COLO829 (cell line): Measurements from ENCODE around the gene AMDHD2.
A peak's percentile ranks its signal among the peaks of the same experiment; 100 is the strongest.
"Not testable (repeated sequence)": the region's sequence is repeated elsewhere in the genome, so short reads cannot be mapped to it uniquely, and the experiment has no call there.

Experiments used
- DNase-seq: peaks from one replicate; pipeline ENCODE4 v3.0.0; 2012; ENCODE audit warnings: low spot score

AMDHD2 gene

GRCh38 chr16:2535625-2536013, 15.4 kb downstream of the AMDHD2 start:
- no peak for DNase-seq

DNA sequence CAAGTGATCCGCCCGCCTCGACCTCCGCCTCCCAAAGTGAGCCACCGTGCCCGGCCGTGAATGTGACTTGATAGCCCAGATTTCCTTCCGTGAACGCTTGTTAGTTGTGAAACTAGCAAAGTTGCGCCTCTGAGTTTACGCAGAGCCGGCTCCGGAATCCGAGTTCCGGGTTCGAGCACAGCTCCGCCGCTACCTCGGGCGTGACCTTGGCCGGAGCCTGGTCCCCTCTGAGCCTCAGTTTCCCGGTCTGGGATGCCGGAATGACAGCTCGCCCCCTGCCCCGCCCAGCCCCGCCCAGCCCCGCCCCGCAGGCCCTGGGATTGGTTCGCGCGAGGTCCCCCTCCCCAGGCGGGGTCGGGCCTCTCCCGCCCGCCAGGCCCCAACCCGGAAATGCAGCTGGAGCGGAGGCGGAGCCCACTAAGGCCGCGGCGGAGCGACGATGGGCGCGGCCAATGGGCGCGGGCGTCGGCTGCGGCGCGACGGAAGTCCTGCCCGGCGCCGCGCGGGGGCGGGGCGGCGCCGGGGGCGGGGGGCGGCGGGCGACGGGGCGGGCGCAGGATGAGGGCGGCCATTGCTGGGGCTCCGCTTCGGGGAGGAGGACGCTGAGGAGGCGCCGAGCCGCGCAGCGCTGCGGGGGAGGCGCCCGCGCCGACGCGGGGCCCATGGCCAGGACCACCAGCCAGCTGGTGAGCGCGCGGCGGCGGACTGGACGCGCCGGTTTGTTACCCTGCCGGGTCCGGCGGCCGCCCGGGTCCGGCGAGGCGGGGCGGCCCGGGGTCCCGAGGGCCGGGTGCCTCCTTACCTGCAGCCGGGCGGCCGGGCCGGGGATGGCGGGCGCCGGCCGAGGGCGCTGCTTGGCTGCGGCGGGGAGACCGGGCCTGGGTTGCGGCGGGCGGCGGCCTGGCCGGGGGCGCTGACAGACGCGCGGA, 17.5 kb downstream of the AMDHD2 start, which contains the start of gene PDPK1:
PDPK1 (plus strand) TSS at position 571 of the 929 bp plus-strand sequence; CDS start at position 663, 92 bp downstream.
- peak; percentile 83 for DNase-seq

GRCh38 chr16:2539192-2539844, 19.1 kb downstream of the AMDHD2 start:
- DNase-seq, result not testable (repeated sequence)

- DNase-seq, result not testable (repeated sequence)
Observed at GRCh38 chr16:2539845-2540458, 19.8 kb downstream of the AMDHD2 start.

DNA sequence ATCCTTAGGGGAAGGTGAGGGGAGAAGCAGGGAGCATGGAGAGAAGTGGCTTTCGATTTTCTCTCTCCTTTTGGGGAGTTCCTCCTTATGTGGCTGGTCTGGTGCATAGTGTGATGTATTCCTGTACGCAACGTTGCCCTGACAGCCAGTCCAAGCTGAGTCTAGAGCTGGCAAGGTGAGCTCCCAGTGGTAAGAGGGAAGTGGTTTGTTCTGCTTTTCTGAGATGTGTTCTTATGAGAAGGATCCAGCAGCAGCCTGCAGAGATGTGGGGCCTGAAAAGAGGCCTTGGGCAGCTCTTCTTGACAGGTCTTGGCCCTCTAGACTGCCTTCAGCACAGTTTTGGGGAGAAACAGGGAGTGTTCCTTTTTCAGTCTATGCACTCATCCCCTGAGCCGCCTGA, 20.7 kb downstream of the AMDHD2 start:
- DNase-seq, result not testable (repeated sequence)

- DNase-seq, result not testable (repeated sequence)
Observed at GRCh38 chr16:2541409-2541808, 21.2 kb downstream of the AMDHD2 start.

DNA sequence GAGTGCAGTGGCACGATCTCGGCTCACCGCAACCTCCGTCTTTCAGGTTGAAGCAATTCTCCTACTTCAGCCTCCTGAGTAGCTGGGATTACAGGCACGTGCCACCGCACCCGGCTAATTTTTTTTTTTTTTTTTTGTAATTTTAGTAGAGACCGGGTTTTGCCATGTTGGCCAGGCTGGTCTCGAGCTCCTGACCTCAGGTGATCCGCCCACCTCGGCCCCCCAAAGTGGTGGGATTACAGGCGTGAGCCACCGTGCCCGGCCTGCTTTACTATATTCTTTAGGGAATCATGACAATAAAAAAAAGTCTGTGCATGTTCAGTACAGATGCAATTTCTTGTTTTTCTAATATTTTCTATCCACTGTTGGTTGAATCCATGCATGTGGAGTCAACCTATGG, 23.6 kb downstream of the AMDHD2 start:
- not testable (repeated sequence) for DNase-seq

DNA sequence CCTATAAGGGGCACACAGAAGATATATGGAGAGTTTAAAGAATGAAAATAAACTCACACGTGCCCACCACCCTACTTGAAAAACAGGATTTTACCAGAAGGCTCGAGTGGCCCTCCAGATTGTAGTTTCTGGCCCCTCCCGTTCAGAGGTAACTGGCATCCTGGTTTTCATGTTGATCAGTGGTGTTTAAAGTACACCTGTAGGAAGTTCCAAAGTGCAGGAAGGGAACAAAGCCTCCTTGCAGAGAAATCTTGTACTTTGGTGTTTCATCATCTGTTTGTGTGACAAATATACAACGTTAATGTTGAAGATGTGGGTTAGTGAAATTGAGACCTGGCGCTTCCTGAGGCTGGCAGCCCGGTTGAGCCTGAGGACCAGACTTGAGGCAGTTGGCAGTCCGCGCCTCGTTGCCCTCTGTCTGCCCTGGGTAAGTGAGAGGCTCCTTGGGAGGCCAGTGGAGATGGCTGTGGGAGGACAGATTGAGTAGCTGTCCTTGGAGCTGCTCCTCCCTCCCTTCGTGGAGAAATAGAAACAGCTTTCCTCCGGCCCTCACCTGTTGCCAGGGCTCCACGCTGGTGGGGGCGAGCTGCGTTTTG, 30.2 kb downstream of the AMDHD2 start:
- not testable (repeated sequence) for DNase-seq

GRCh38 chr16:2551420-2551889, 31.3 kb downstream of the AMDHD2 start:
- DNase-seq, result not testable (repeated sequence)

DNA sequence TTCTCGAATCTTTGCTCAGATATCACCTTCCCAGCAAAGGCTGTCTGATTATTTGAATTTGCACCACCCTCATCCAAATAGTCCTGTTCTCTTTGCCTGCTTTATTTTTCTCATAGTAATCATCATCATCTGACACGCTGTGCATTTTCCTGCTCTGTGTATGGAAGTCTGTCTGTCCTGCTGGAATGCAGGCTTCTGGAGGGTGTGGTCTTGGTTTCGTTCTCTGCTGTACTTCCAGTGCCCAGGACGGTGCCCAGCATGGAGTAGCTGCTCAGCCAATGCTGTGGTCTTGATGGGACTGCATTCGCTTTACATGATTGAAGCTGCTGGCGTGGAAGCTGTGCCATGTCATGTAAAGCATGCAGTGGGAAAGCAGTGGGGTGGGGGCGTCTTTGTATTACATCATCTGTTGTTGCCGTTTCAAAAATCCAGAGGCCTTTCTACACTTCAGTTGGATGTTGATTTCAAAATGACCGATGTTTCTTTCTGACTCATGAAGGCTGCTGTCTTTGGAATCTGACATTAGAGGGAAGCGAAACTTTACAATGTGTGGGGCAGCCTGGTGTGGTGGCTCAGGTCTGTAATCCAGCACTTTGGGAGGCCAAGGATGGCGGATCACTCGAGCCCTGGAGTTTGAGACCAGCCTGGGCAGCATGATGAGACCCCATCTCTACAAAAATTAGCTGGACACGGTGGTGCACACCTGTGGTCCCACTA, 34.7 kb downstream of the AMDHD2 start:
- not testable (repeated sequence) for DNase-seq

DNA sequence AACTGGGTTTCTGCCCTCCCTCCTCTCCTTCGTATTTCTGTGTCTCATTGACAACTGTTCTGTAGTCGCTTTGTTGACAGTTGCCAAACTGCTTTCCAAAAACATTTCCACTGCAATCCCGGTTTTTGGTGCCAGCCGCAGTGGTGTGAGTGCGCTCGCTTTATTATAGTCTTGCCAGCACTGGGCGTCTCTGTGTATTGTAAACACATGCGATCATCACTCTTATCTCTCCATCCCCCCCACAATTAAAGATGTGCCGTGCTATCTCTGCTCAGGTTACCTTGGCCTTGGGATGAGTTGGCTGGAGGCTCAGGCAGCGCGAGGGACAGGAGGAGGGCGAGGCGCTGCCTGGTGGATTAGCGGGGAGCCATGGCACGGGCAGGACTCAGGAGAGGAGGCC, 37.0 kb downstream of the AMDHD2 start:
- not testable (repeated sequence) for DNase-seq

GRCh38 chr16:2560131-2560797, 40.1 kb downstream of the AMDHD2 start:
- DNase-seq, result not testable (repeated sequence)

GRCh38 chr16:2560798-2561133, 40.6 kb downstream of the AMDHD2 start:
- DNase-seq, result not testable (repeated sequence)

DNA sequence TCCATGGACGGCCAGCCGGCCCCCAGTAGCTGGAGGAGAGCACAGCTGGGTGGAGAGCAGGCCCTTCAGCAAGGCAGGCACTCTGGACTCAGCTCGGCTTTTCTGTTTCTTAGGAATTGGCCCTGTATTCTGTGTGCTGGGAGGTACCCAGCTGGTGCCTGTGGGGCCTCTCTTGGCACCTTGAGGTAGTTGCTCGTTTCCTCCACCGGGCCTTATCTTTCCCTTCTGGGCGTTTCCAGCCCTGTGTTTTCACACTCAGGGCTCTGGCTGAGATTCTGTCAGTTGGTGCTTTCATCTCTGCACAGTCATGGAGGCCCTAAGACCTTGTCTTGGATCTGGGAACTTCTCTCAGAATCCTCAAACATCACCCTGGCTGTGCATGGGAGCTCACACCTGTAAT, 47.3 kb downstream of the AMDHD2 start:
- DNase-seq, result not testable (repeated sequence)

GRCh38 chr16:2568573-2568972, 48.4 kb downstream of the AMDHD2 start:
- not testable (repeated sequence) for DNase-seq

GRCh38 chr16:2572704-2573103, 52.5 kb downstream of the AMDHD2 start:
- not testable (repeated sequence) for DNase-seq

DNA sequence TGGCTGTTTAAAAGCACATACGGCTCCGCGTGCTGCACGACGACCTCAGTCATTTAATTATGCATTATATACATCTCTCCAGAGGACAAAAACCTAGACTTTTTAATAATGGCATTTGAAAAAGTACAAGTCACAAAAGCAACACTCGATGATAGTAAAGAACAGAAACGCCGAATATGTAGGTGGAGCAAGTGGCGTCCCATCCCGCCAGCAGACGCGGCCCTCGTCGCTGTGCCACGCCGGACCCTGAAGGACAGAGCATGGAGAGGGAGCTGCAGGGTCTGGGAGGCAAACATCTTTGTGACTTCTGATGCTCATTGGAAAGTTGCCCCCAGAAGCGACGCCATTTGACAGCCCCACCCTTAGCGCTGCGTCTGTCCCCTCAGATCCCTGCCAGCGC, 55.7 kb downstream of the AMDHD2 start:
- not testable (repeated sequence) for DNase-seq

GRCh38 chr16:2577044-2577443, 56.9 kb downstream of the AMDHD2 start:
- not testable (repeated sequence) for DNase-seq

DNA sequence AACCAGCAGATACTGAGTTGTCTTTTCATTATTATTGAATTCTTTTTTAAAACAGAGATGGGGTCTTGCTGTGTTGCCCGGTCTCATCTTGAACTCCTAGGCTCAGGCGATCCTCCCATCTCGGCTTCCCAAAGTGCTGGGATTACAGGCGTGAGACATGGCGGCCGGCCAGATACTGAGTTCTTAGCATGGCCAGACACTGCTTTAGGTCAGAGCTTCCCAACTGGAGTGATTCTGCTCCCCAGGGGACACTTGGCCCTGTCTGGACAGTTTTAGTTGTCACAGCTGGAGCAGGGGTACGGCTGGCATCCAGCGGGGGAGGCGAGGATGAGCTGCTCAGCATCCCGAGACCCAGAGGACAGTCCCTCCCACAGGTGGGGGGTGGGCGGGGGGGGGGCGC, 58.7 kb downstream of the AMDHD2 start:
- DNase-seq, result not testable (repeated sequence)

DNA sequence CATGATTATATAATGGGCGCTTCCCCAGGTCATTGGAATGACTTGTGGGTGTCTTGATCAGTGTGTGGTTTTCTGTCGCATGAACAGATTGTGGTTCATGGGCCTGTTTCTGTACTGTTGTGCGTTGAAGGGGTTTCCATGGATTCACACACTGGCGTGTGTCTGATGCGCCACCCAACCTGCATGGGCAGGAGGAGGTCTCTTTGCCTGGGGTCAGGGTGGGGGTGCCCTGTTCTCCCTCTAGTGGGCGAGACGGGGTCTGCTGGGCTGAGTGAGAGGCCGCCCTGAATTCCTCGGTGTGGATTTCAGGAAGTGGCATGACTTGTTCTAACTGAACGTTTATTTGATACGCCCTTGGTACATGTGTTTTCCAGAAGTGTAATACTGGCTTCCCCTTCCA, 60.0 kb downstream of the AMDHD2 start:
- DNase-seq, result not testable (repeated sequence)

GRCh38 chr16:2580818-2581217, 60.6 kb downstream of the AMDHD2 start:
- not testable (repeated sequence) for DNase-seq
